Endothelial cell of umbilical vein (primary cell): ENCODE measurements around the gene SDF4.

ENCODE experiments used
- CTCF ChIP-seq, 2 donors: IDR thresholded peaks; 1 replicate in 1 of 2; 2 replicates in 1 of 2; pipeline ENCODE4 v1.5.1; 2011; ENCODE audit warnings: low read length in 2 of 2, mild to moderate bottlenecking in 2 of 2, moderate library complexity in 2 of 2, control low read depth in 1 of 2, inconsistent platforms in 1 of 2, low read depth in 1 of 2; ENCODE audit not compliant: insufficient read depth in 1 of 2; ENCODE audit errors: extremely low read depth in 1 of 2
- MAX ChIP-seq: IDR thresholded peaks from 2 replicates; pipeline ENCODE4 v1.6.1; 2011; ENCODE audit not compliant: insufficient read depth, insufficient read length
- MYC ChIP-seq: IDR thresholded peaks from one replicate; pipeline ENCODE4 v1.6.1; 2011; ENCODE audit warnings: mild to moderate bottlenecking, low read depth, low read length
- POLR2A ChIP-seq: IDR thresholded peaks from 2 replicates; pipeline ENCODE4 v1.6.1; 2012; ENCODE audit warnings: low read depth, mild to moderate bottlenecking, control low read depth, low read length

GRCh38 chr1:1219341-1219740 lies 12.5 kb downstream of the SDF4 start:
- no peak for TF ChIP-seq CTCF (IDR thresholded peaks at IDR 0.05; ENCODE audit: extremely low read depth in 1 of 2, insufficient read depth in 1 of 2, low read depth in 1 of 2, low read length in 2 of 2)
- TF ChIP-seq POLR2A: no peak
- TF ChIP-seq MAX: no peak
- no peak for TF ChIP-seq MYC
